ENCODE data around the gene FAM50A.

DNA sequence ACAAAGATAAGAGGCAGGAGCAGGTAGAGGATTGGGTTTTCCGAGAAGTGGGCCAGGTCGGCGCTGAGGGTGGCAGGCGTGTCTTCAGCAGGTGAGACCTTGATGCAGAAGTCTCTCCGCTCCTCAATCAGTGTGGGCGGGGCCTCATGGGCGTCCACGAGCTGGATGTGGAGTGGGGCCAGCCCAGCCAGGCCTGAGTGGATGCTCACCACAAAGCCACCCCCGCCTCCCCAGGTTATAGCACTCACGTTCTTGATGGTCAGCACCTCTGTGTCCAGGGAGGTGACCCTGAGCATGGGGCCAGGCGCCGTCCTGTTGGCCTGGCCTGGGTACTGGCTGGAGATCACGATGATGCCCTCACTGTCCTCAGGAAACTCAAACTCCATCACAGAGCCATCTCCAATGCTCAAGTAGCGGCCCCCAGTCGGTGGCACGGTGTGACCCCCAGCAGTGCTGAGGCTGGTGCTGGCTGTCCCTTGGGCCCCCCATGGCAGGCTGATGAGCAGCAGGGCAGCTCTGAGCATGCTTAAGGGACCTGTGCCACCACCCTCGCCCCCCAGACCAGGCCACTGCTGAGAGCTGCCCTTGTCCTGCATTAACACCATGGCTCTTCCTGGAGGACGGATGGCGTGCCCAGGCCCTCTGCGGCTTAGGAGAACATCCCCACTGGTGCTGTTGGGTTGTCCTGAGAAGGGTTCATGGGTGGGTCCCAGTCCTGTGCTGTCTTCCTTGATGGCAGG is 44.6 kb downstream of the FAM50A start:
- TF ChIP-seq, protein P1, sequence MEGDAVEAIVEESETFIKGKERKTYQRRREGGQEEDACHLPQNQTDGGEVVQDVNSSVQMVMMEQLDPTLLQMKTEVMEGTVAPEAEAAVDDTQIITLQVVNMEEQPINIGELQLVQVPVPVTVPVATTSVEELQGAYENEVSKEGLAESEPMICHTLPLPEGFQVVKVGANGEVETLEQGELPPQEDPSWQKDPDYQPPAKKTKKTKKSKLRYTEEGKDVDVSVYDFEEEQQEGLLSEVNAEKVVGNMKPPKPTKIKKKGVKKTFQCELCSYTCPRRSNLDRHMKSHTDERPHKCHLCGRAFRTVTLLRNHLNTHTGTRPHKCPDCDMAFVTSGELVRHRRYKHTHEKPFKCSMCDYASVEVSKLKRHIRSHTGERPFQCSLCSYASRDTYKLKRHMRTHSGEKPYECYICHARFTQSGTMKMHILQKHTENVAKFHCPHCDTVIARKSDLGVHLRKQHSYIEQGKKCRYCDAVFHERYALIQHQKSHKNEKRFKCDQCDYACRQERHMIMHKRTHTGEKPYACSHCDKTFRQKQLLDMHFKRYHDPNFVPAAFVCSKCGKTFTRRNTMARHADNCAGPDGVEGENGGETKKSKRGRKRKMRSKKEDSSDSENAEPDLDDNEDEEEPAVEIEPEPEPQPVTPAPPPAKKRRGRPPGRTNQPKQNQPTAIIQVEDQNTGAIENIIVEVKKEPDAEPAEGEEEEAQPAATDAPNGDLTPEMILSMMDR (conservative IDR thresholded peaks at IDR 0.05; ENCODE audit: low read length): no peak
- no peak for TF ChIP-seq EZH2phosphoT487 (IDR thresholded peaks at IDR 0.05; ENCODE audit: borderline replicate concordance, low read depth, low read length)
